ENCODE results near the gene KREMEN1.

The KREMEN1 gene

DNA sequence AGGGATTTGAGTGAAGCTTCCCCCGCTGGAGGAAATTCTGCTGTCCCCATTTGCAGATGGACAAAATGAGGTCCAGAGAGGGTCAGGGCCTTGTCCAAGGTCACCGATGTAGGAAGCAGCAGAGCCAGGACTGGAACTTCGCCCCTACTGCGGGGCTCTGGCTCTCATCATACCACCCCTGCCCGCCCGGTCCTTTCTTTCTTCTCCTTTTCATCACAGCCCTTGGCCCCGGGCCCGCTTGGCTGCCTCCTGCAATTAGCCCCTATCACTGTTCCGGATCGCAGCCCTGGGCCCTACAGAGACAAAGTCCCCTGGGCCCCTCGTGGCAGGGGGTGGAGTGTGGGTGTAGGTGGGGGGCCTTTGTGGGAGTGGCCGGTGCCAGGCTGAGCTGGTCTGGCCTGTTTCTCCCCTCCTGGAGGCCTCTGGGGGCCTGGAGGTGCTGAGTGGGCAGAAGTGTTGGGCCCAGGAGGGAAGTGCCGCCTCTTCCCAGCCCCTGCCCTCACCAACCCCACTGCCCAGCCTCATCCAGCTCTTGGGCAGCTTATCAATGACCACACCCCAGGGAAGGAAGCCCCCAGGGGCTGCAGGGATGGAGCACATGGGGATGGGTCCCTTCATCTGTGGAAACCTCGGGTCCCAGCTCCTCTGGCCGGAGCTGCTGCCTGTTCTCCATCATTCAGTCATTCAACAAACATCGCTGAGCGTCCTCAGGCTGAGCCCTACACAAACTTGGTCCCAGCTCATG, 136.2 kb downstream of the KREMEN1 start:
- DNase-seq: no peak

- DNase-seq: no peak
Measured at GRCh38 chr22:29209624-29209929, 136.7 kb downstream of the KREMEN1 start.

GRCh38 chr22:29211066-29211465, 138.2 kb downstream of the KREMEN1 start:
- DNase-seq: no peak

DNA sequence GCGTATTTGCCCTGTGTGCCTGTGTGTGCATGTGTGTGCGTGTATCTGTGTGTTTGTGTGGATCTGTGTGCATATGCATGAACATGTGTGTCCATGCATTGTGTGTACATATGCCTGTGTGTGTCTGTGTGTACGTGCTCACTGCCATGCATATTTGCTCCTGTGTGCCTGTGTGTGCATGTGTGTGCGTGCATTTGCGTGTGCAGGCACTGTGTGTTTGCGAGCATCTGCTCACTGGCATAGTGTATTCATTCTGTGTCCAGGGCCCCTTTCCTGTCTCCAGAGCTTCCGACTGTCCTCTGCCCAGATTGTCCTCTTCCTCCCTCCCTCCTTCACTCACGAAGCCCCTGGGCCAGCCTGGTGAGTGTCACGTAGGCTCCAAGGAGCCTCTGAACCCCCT, 138.6 kb downstream of the KREMEN1 start:
- no peak for DNase-seq

DNA sequence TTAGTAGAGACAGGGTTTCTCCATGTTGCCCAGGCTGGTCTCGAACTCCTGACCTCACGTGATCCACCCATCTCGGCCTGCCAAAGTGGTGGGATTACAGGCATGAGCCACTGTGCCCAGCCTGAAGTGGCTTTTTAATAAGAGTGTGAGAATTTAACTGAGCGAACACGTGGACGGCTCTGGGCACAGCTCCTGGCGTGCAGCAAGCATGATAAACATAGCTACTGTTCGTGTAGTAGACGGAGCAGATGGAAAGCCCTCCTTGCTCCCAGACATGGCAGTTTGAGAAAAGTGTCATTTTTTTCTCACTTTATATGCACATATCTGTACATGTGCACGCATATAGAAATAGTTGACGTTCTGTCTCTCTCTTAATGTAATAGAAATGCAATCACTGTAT, 139.9 kb downstream of the KREMEN1 start:
- no peak for DNase-seq

DNA sequence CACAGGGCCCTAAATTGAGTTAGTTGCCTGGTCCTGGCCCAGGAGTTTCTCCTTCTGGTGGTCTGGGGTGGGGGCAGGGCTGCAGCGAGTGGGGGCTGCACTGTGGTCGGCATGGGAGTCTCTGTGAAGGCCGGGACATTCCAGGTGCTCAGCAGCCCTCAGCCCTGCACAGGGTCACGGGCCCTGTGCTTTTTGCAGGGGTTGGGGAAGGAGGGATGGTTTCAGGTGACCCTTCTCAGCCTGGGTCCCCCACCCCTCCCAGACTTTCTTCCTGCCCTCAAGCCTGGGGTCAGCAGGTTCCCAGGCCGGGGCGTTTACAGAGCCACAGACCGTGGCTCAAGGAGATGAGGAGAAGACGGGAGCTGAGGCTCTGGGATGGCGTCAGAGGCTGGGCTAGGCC, 140.7 kb downstream of the KREMEN1 start:
- no peak for DNase-seq

GRCh38 chr22:29214232-29214631, 141.4 kb downstream of the KREMEN1 start:
- DNase-seq: no peak

- DNase-seq: no peak
Measured at GRCh38 chr22:29215012-29215860, 142.4 kb downstream of the KREMEN1 start.

DNA sequence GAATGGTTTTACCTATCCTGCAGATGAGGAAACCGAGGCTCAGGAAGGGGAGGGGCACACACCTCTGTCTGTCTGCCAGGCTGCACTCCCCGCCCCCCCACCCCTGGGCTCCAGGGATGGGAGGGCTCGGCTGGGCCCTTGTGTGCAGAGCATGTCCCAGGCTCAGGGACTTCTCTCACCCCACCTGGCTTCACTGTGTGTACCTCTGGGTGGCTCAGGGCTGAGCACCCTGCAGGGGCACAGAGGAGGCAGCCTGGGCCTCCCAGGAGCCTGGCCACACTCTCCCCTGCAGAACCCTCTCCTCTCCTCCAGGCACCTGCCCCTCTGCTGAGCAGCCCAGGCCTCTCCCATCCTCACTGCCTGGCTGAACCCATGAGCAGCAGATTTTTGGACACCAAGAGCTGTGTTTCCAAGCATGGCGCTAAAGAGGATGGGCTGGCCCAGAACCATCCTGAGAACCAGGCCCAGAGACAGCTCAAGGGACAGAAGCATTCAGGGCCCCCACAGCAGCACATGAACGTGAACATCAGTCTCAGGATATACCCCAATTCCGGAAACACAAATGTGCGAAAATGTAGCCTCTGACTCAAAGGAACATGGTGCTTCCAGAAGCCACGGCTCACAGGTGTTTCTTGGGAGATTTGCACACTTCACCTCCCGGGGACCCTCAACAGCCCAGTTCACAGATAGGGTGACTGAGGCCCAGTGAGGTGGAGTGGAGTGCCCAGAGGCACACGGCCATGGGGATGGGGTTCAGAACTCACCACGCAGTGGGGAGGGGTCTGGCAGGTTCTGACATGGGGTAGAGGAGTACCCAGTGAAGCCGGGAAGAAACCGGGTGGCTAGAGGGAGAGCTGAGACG, 143.4 kb downstream of the KREMEN1 start:
- DNase-seq: no peak

- no peak for DNase-seq
Measured at GRCh38 chr22:29216873-29217666, 144.2 kb downstream of the KREMEN1 start.
